Upper lobe of right lung (tissue), 1 donor: Measurements from ENCODE around the gene SH3RF2. TPM values are rescaled to one million over a fixed set of nuclear protein-coding genes. Genes with fewer than 3 reads are reported as not detected.

ENCODE experiments used
- ATAC-seq: fragments of 200-7000 bp; cut with Tn5 transposase; one replicate; pipeline ENCODE4 v1.9.1; 2020; ENCODE audit warnings: mild to moderate bottlenecking, moderate library complexity
- DNase-seq: peaks from one replicate; pipeline ENCODE4 v3.0.0-alpha.2; 2020
- H3K27ac ChIP-seq: fragments of 200-600 bp; one replicate; pipeline ENCODE4 v1.8.0; 2022
- H3K27me3 ChIP-seq: fragments of 200-600 bp; one replicate; pipeline ENCODE4 v1.8.0; 2022; ENCODE audit warnings: mild to moderate bottlenecking
- H3K36me3 ChIP-seq: fragments of 200-600 bp; one replicate; pipeline ENCODE4 v1.8.0; 2022
- H3K4me1 ChIP-seq: fragments of 200-600 bp; one replicate; pipeline ENCODE4 v1.8.0; 2022
- H3K4me3 ChIP-seq: fragments of 200-600 bp; one replicate; pipeline ENCODE4 v1.8.0; 2022; ENCODE audit warnings: mild to moderate bottlenecking
- H3K9me3 ChIP-seq: fragments of 200-600 bp; one replicate; pipeline ENCODE4 v1.8.0; 2022
- intact Hi-C: fragments of 100-400 bp; cut with DNase I; formaldehyde crosslinking; loops from one replicate; pipeline ENCODE4 v1.11.0; 2022
- total RNA-seq: library from RNA; stranded (reverse); fragmentation: NEBNext Ultra II Directional; extraction: Animal tissue kit (Norgen Biotek cat#: 25700); gene quantifications from one replicate; pipeline ENCODE4 v1.2.1, GENCODE V29; 2021
- TF ChIP-seq, protein P1 (sequence below): fragments of 200-600 bp; IDR thresholded peaks from one replicate; pipeline ENCODE4 v1.8.0; 2022; ENCODE audit warnings: antibody characterized with exemption
- donor health status: DM: no; HTN: yes; CAD: no; lungs with severe emphysema.

The SH3RF2 gene
- total RNA-seq, 1 donor from 2014 or later = 12.4 TPM

DNA sequence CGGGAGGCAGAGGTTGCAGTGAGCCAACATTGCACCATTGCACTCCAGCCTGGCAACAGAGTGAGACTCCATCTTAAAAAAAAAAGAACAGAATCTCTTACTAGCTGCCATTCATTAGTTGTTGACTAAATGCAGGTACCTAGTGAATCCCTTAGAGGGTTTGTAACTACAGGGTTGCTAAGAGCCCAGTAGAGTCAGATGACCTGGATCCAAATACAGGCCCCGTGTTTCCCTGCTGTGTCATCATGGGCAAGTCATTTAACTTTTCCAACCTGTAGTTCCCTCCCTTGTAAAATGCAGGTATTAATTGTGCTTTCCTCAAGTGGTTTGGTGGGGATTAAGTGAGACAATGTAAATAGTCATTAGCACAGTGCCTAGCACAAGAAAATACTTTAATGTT is 136.2 kb downstream of the SH3RF2 start:
- Histone ChIP-seq H3K9me3 (no peaks in the 10 kb centered on the region), H3K27ac (no peak overlapping the region), H3K36me3 (no peaks in the 10 kb centered on the region), H3K4me3 (no peak overlapping the region), H3K27me3 (no peaks in the 10 kb centered on the region), H3K4me1 (no peaks in the 10 kb centered on the region)
- DNase-seq (no peak), ATAC-seq (no peak)
- intact Hi-C loops = no loop called here
- TF ChIP-seq, protein P1, sequence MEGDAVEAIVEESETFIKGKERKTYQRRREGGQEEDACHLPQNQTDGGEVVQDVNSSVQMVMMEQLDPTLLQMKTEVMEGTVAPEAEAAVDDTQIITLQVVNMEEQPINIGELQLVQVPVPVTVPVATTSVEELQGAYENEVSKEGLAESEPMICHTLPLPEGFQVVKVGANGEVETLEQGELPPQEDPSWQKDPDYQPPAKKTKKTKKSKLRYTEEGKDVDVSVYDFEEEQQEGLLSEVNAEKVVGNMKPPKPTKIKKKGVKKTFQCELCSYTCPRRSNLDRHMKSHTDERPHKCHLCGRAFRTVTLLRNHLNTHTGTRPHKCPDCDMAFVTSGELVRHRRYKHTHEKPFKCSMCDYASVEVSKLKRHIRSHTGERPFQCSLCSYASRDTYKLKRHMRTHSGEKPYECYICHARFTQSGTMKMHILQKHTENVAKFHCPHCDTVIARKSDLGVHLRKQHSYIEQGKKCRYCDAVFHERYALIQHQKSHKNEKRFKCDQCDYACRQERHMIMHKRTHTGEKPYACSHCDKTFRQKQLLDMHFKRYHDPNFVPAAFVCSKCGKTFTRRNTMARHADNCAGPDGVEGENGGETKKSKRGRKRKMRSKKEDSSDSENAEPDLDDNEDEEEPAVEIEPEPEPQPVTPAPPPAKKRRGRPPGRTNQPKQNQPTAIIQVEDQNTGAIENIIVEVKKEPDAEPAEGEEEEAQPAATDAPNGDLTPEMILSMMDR = no peak

- no peak overlapping the region for H3K4me3 ChIP-seq
- ATAC-seq (no peak), DNase-seq (no peak)
- intact Hi-C loops = no loop called here
- TF ChIP-seq, protein P1 = no peak
- no peaks in the 10 kb centered on the region for H3K27me3 ChIP-seq
- no peaks in the 10 kb centered on the region for H3K36me3 ChIP-seq
- H3K9me3 ChIP-seq = no peaks in the 10 kb centered on the region
- no peaks in the 10 kb centered on the region for H3K4me1 ChIP-seq
- H3K27ac ChIP-seq = no peak overlapping the region
Observed at GRCh38 chr5:146073239-146073900, 137.0 kb downstream of the SH3RF2 start.

GRCh38 chr5:146076028-146076427 is 139.7 kb downstream of the SH3RF2 start:
- TF ChIP-seq, protein P1 = no peak
- H3K4me1 ChIP-seq = no peaks in the 10 kb centered on the region
- no peaks in the 10 kb centered on the region for H3K9me3 ChIP-seq
- ATAC-seq (no peak), DNase-seq (no peak)
- no peak overlapping the region for H3K4me3 ChIP-seq
- H3K36me3 ChIP-seq = no peaks in the 10 kb centered on the region
- intact Hi-C loops = no loop called here
- no peaks in the 10 kb centered on the region for H3K27me3 ChIP-seq
- H3K27ac ChIP-seq = no peak overlapping the region

DNA sequence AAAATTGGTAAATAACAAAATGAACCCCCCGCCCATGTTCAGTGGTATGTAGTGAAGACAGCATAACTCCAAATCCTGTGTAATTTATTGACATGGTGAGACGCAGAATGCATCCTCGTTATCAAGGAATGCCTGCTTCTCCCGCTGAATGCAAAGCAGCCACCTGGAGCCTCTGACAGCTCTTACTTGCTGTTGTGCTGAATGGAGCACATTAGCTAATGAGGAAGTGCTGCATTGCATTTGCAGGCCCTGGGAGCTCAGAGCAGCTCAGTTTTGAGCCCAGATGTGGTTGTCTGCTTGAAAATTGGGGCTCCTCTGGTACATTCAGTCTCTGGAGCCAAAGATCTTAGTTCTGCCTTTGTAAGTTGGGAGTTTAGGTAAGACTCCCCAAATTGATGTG is 140.1 kb downstream of the SH3RF2 start:
- TF ChIP-seq, protein P1 = no peak
- ATAC-seq (no peak), DNase-seq (no peak)
- intact Hi-C loops = no loop called here
- Histone ChIP-seq H3K36me3 (no peaks in the 10 kb centered on the region), H3K4me3 (no peak overlapping the region), H3K27ac (no peak overlapping the region), H3K9me3 (no peaks in the 10 kb centered on the region), H3K4me1 (no peaks in the 10 kb centered on the region), H3K27me3 (no peaks in the 10 kb centered on the region)

DNA sequence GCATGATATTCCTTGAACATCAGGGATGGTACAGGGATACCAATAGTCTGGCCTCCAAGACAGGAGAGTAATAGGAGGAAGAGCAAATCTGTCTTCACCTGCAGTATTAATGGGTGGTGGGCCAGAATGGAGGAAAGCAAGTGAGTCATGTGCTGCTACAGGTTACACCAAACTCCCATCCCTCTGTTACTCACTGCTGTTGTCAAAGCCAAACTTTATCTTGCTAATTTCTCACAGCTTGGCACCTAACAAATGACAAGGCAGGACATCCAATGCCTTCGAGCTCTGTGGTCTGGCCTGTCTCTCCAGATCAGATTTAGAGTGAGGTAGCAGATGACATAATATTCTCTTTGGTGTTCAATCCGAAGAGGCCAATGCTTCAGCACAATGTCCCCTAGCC is 142.2 kb downstream of the SH3RF2 start:
- ATAC-seq (no peak), DNase-seq (no peak)
- intact Hi-C loops = no loop called here
- Histone ChIP-seq H3K27ac (no peak overlapping the region), H3K4me1 (no peaks in the 10 kb centered on the region), H3K9me3 (no peaks in the 10 kb centered on the region), H3K4me3 (no peak overlapping the region), H3K27me3 (no peaks in the 10 kb centered on the region), H3K36me3 (no peaks in the 10 kb centered on the region)
- TF ChIP-seq, protein P1 = no peak
